HL-60 (cell line): ENCODE measurements around the gene MTO1.

ENCODE experiments used
- DNase-seq, 2 experiments: peaks; one replicate each; pipeline ENCODE4 v3.0.0-alpha.2; 2010 to 2020; ENCODE audit warnings: low read depth in 1 of 2, low spot score in 1 of 2
- H3K27ac ChIP-seq: fragments of 250-450 bp; sonication (Bioruptor Pico); replicated peaks from 2 replicates; pipeline ENCODE4 v1.5.1; 2020; ENCODE audit warnings: mild to moderate bottlenecking, moderate library complexity
- H3K27me3 ChIP-seq: fragments of 250-450 bp; sonication (Bioruptor Pico); 2 replicates; pipeline ENCODE4 v1.5.1; 2021; ENCODE audit warnings: mild to moderate bottlenecking, moderate library complexity; ENCODE audit not compliant: insufficient read depth, poor library complexity, severe bottlenecking
- H3K4me3 ChIP-seq: replicated peaks from 2 replicates; pipeline ENCODE4 v1.5.1; 2011; ENCODE audit warnings: mild to moderate bottlenecking, control low read depth, low read length; ENCODE audit not compliant: insufficient read depth
- GABPA ChIP-seq: IDR thresholded peaks from 2 replicates; pipeline ENCODE4 v1.6.1; 2012; ENCODE audit warnings: low read depth
- POLR2AphosphoS5 ChIP-seq: IDR thresholded peaks from 2 replicates; pipeline ENCODE4 v1.6.1; 2012; ENCODE audit warnings: low read depth
- REST ChIP-seq: IDR thresholded peaks from 2 replicates; pipeline ENCODE4 v1.6.1; 2012; ENCODE audit warnings: low read depth; ENCODE audit not compliant: insufficient replicate concordance
- SPI1 ChIP-seq: IDR thresholded peaks from 2 replicates; pipeline ENCODE4 v1.6.1; 2012; ENCODE audit warnings: low read depth, mild to moderate bottlenecking, borderline replicate concordance
- long read RNA-seq: library from polyadenylated mRNA; unstranded; transcript quantifications from one replicate; pipeline ENCODE4 v2.0.0, GENCODE V29; 2020
- TF ChIP-seq, protein P1 (sequence below): IDR thresholded peaks from one replicate; pipeline ENCODE4 v1.5.1; 2011; ENCODE audit warnings: low read length, control low read depth, inconsistent platforms; ENCODE audit not compliant: insufficient read depth

MTO1 gene
- long read RNA-seq, full-length matches to known transcripts: 386 of 537 reads
- long read RNA-seq, partial matches to known transcripts: 28 of 537 reads
- long read RNA-seq, other reads (novel, unspliced or antisense): 123 of 537 reads

GRCh38 chr6:73461537-73462350 is at the start of gene MTO1:
MTO1 (plus strand) TSS chr6:73461737; CDS start chr6:73461855, 118 bp downstream.
- Histone ChIP-seq H3K4me3 (peak within 1 kb of the TSS; percentile 67), H3K27me3 (no peaks in the 10 kb centered on the region), H3K27ac (peak within 1 kb of the TSS; percentile 98)
- peak; percentile 92 for TF ChIP-seq POLR2AphosphoS5
- TF ChIP-seq SPI1: no peak
- peak; percentile 50 for TF ChIP-seq REST
- TF ChIP-seq, protein P1, sequence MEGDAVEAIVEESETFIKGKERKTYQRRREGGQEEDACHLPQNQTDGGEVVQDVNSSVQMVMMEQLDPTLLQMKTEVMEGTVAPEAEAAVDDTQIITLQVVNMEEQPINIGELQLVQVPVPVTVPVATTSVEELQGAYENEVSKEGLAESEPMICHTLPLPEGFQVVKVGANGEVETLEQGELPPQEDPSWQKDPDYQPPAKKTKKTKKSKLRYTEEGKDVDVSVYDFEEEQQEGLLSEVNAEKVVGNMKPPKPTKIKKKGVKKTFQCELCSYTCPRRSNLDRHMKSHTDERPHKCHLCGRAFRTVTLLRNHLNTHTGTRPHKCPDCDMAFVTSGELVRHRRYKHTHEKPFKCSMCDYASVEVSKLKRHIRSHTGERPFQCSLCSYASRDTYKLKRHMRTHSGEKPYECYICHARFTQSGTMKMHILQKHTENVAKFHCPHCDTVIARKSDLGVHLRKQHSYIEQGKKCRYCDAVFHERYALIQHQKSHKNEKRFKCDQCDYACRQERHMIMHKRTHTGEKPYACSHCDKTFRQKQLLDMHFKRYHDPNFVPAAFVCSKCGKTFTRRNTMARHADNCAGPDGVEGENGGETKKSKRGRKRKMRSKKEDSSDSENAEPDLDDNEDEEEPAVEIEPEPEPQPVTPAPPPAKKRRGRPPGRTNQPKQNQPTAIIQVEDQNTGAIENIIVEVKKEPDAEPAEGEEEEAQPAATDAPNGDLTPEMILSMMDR: no peak
- TF ChIP-seq GABPA: no peak
- DNase-seq: peak; percentile 90 to 95

- Histone ChIP-seq H3K27me3 (no peaks in the 10 kb centered on the region), H3K4me3 (no peak overlapping the region), H3K27ac (no peak overlapping the region)
- no peak for TF ChIP-seq SPI1
- no peak for TF ChIP-seq POLR2AphosphoS5
- no peak for DNase-seq
Observed at GRCh38 chr6:73413102-73413501, 48.4 kb upstream of the MTO1 start.

DNA sequence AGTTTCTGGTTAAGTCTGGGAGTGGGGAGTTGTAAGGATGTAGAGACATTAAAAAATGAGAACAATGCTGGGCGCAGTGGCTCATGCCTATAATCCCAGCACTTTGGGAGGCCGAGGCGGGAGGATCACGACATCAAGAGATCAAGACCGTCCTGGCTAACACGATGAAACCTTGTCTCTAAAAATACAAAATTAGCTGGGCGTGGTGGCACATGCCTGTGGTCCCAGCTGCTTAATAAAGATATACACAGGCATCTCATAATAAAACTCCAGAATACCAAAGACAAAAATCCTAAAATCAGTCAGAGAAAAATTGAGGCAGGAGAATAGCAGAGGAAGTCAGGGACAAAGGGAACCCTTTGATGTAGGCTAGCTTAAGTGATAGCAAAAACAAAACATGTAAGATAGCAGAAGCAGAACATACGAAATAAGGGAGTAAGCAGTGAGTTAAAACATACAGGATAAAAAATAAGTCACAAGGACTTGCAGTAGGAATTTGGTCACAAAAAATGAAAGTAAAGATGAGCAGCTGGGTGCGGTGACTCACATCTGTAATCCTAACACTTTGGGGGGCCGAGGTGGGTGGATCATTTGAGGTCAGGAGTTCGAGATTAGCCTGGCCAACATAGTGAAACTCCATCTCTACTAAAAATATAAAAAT is 43.3 kb upstream of the MTO1 start:
- no peak for DNase-seq

More for the DNA sequence above, 43.3 kb upstream of the MTO1 start:
- Histone ChIP-seq H3K27me3 (no peaks in the 10 kb centered on the region), H3K4me3 (no peak overlapping the region), H3K27ac (no peak overlapping the region)
- TF ChIP-seq SPI1 (no peak), POLR2AphosphoS5 (no peak), GABPA (no peak), REST (no peak)
- TF ChIP-seq, protein P1: no peak
